Measurements from ENCODE around the gene CEACAM7.
"Not testable (repeated sequence)": the region's sequence is repeated elsewhere in the genome, so short reads cannot be mapped to it uniquely, and the experiment has no call there.

Gene CEACAM7

DNA sequence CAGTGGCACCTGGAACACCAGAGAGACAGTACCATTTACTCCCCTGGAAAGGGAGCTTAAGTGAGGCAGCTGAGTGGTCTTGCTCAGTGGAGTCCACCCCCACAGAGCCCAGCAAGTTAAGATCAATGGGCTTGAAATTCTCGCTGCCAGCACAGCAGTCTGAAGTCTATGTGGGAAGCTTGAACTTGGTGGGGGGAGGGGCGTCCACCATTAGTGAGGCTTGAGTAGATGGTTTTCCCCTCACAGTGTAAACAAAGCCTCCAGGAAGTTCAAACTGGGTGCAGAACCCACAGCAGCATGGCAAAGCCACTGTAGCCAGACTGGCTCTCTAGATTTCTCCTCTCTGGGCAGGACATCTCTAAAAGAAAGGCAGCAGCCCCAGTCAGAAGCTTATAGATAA is 30.9 kb downstream of the CEACAM7 start:
- H3K27ac ChIP-seq (ENCODE audit: low read depth, low read length): no peak overlapping the region
- H3K4me3 ChIP-seq (ENCODE audit: low read depth in 1 of 2, low read length in 2 of 2): no peak overlapping the region
- no peaks in the 10 kb centered on the region for H3K9me3 ChIP-seq (ENCODE audit: control insufficient read depth in 1 of 2, low read length in 2 of 2)
- no peaks in the 10 kb centered on the region for H3K36me3 ChIP-seq (ENCODE audit: control insufficient read depth in 1 of 2, insufficient read depth in 2 of 2, low read length in 2 of 2)
- no peaks in the 10 kb centered on the region for H3K4me1 ChIP-seq (ENCODE audit: control insufficient read depth in 1 of 2, insufficient read depth in 2 of 2, low read length in 2 of 2)
- peaks cover 7 to 11% of the 10 kb centered on the region in 2 donors for H3K27me3 ChIP-seq (ENCODE audit: control insufficient read depth in 1 of 2, insufficient read depth in 2 of 2, low read length in 2 of 2)
- H3K9ac ChIP-seq (ENCODE audit: low read depth in 1 of 2, low read length in 2 of 2): no peak overlapping the region

- not testable (repeated sequence) for H3K4me3 ChIP-seq (ENCODE audit: low read depth in 1 of 2, low read length in 2 of 2); H3K36me3 ChIP-seq (ENCODE audit: control insufficient read depth in 1 of 2, insufficient read depth in 2 of 2, low read length in 2 of 2); H3K9ac ChIP-seq (ENCODE audit: low read depth in 1 of 2, low read length in 2 of 2); H3K9me3 ChIP-seq (ENCODE audit: control insufficient read depth in 1 of 2, low read length in 2 of 2); H3K4me1 ChIP-seq (ENCODE audit: control insufficient read depth in 1 of 2, insufficient read depth in 2 of 2, low read length in 2 of 2); H3K27ac ChIP-seq (ENCODE audit: low read depth, low read length)
- peaks cover 10 to 11% of the 10 kb centered on the region in 2 donors for H3K27me3 ChIP-seq (ENCODE audit: control insufficient read depth in 1 of 2, insufficient read depth in 2 of 2, low read length in 2 of 2)
Measured at GRCh38 chr19:41656756-41657155, 31.3 kb downstream of the CEACAM7 start.

DNA sequence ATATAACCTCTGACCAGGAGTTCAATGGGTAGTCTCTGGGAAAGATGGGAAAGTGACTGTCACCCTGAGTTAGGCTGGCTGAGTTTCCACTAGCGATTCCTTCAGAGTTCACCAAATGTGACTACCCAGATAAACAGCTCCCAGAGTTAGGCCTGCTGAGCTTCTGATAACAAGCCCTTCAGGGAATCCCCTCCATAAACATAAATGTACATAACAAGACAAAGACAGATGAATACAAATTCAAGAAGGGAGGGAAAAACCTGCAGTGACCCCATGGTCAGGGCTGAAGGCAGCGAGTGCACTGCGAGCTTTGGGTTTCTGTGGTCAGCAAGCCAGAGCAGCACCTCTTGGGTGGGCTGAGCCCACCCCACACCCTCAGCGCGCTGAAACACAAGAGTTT is 35.8 kb downstream of the CEACAM7 start:
- H3K9me3 ChIP-seq (ENCODE audit: control insufficient read depth in 1 of 2, low read length in 2 of 2): no peaks in the 10 kb centered on the region
- peaks cover 11 to 19% of the 10 kb centered on the region in 2 donors for H3K27me3 ChIP-seq (ENCODE audit: control insufficient read depth in 1 of 2, insufficient read depth in 2 of 2, low read length in 2 of 2)
- no peaks in the 10 kb centered on the region for H3K36me3 ChIP-seq (ENCODE audit: control insufficient read depth in 1 of 2, insufficient read depth in 2 of 2, low read length in 2 of 2)
- peaks cover 3 to 23% of the 10 kb centered on the region in 2 donors for H3K4me1 ChIP-seq (ENCODE audit: control insufficient read depth in 1 of 2, insufficient read depth in 2 of 2, low read length in 2 of 2)
- H3K4me3 ChIP-seq (ENCODE audit: low read depth in 1 of 2, low read length in 2 of 2): no peak overlapping the region
- H3K27ac ChIP-seq (ENCODE audit: low read depth, low read length): no peak overlapping the region
- H3K9ac ChIP-seq (ENCODE audit: low read depth in 1 of 2, low read length in 2 of 2): no peak overlapping the region

GRCh38 chr19:41649827-41650226 is 38.2 kb downstream of the CEACAM7 start:
- Histone ChIP-seq H3K27me3 (ENCODE audit: control insufficient read depth in 1 of 2, insufficient read depth in 2 of 2, low read length in 2 of 2) (peaks cover 7 to 19% of the 10 kb centered on the region in 2 donors), H3K9ac (ENCODE audit: low read depth in 1 of 2, low read length in 2 of 2) (no peak overlapping the region), H3K9me3 (ENCODE audit: control insufficient read depth in 1 of 2, low read length in 2 of 2) (no peaks in the 10 kb centered on the region), H3K4me3 (ENCODE audit: low read depth in 1 of 2, low read length in 2 of 2) (no peak overlapping the region), H3K4me1 (ENCODE audit: control insufficient read depth in 1 of 2, insufficient read depth in 2 of 2, low read length in 2 of 2) (peaks cover 3 to 23% of the 10 kb centered on the region in 2 donors), H3K27ac (ENCODE audit: low read depth, low read length) (no peak overlapping the region), H3K36me3 (ENCODE audit: control insufficient read depth in 1 of 2, insufficient read depth in 2 of 2, low read length in 2 of 2) (no peaks in the 10 kb centered on the region)

- no peak overlapping the region for H3K9ac ChIP-seq (ENCODE audit: low read depth in 1 of 2, low read length in 2 of 2)
Measured at GRCh38 chr19:41646589-41647204, 41.4 kb downstream of the CEACAM7 start.

DNA sequence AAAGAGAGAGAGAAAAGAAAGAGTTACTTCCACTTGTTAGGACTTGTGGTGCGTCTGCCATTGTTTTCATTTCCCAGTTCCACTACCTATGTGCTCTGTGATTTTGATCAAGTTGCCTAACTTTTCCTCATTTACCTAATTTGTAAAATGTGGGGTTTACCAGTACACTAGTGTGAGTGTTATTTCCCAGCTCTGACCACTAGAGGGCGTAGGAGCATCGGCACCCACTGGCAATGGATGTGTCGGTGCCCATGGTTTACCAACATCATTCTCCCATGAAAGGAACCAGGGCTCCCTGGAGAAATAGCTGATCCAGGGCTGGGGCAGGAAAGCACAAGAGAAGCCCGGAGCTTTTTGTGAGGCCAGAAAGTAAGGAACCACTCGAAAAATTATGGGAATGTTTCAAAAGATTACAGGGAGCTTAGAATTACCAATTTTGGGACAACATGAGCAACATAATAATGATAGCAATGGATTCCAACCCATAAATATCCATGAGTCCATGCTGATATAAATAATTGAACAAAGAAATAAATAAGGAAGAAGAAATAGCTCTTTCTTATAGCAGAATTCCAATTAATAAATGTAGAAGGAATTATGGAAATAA is 46.1 kb downstream of the CEACAM7 start:
- Histone ChIP-seq H3K9me3 (ENCODE audit: control insufficient read depth in 1 of 2, low read length in 2 of 2) (no peaks in the 10 kb centered on the region), H3K4me3 (ENCODE audit: low read depth in 1 of 2, low read length in 2 of 2) (no peak overlapping the region), H3K4me1 (ENCODE audit: control insufficient read depth in 1 of 2, insufficient read depth in 2 of 2, low read length in 2 of 2) (no peaks in the 10 kb centered on the region), H3K27ac (ENCODE audit: low read depth, low read length) (no peak overlapping the region), H3K9ac (ENCODE audit: low read depth in 1 of 2, low read length in 2 of 2) (no peak overlapping the region), H3K36me3 (ENCODE audit: control insufficient read depth in 1 of 2, insufficient read depth in 2 of 2, low read length in 2 of 2) (no peaks in the 10 kb centered on the region), H3K27me3 (ENCODE audit: control insufficient read depth in 1 of 2, insufficient read depth in 2 of 2, low read length in 2 of 2) (peaks cover 0 to 6% of the 10 kb centered on the region in 2 donors)

More at GRCh38 chr19:41646589-41647204, 41.4 kb downstream of the CEACAM7 start:
- H3K4me1 ChIP-seq (ENCODE audit: control insufficient read depth in 1 of 2, insufficient read depth in 2 of 2, low read length in 2 of 2): peaks cover 3 to 23% of the 10 kb centered on the region in 2 donors
- H3K9me3 ChIP-seq (ENCODE audit: control insufficient read depth in 1 of 2, low read length in 2 of 2): no peaks in the 10 kb centered on the region
- no peak overlapping the region for H3K27ac ChIP-seq (ENCODE audit: low read depth, low read length)
- H3K4me3 ChIP-seq (ENCODE audit: low read depth in 1 of 2, low read length in 2 of 2): no peak overlapping the region
- H3K36me3 ChIP-seq (ENCODE audit: control insufficient read depth in 1 of 2, insufficient read depth in 2 of 2, low read length in 2 of 2): no peaks in the 10 kb centered on the region
- H3K27me3 ChIP-seq (ENCODE audit: control insufficient read depth in 1 of 2, insufficient read depth in 2 of 2, low read length in 2 of 2): peaks cover 0 to 8% of the 10 kb centered on the region in 2 donors

GRCh38 chr19:41638641-41639081 is 49.4 kb downstream of the CEACAM7 start:
- Histone ChIP-seq H3K4me1 (ENCODE audit: control insufficient read depth in 1 of 2, insufficient read depth in 2 of 2, low read length in 2 of 2) (no peaks in the 10 kb centered on the region), H3K36me3 (ENCODE audit: control insufficient read depth in 1 of 2, insufficient read depth in 2 of 2, low read length in 2 of 2) (no peaks in the 10 kb centered on the region), H3K9ac (ENCODE audit: low read depth in 1 of 2, low read length in 2 of 2) (no peak overlapping the region), H3K27ac (ENCODE audit: low read depth, low read length) (no peak overlapping the region), H3K4me3 (ENCODE audit: low read depth in 1 of 2, low read length in 2 of 2) (no peak overlapping the region), H3K27me3 (ENCODE audit: control insufficient read depth in 1 of 2, insufficient read depth in 2 of 2, low read length in 2 of 2) (peaks cover 0 to 6% of the 10 kb centered on the region in 2 donors), H3K9me3 (ENCODE audit: control insufficient read depth in 1 of 2, low read length in 2 of 2) (no peaks in the 10 kb centered on the region)

GRCh38 chr19:41637484-41637883 is 50.6 kb downstream of the CEACAM7 start:
- H3K9ac ChIP-seq (ENCODE audit: low read depth in 1 of 2, low read length in 2 of 2): no peak overlapping the region
- no peaks in the 10 kb centered on the region for H3K4me1 ChIP-seq (ENCODE audit: control insufficient read depth in 1 of 2, insufficient read depth in 2 of 2, low read length in 2 of 2)
- no peaks in the 10 kb centered on the region for H3K9me3 ChIP-seq (ENCODE audit: control insufficient read depth in 1 of 2, low read length in 2 of 2)
- no peaks in the 10 kb centered on the region for H3K36me3 ChIP-seq (ENCODE audit: control insufficient read depth in 1 of 2, insufficient read depth in 2 of 2, low read length in 2 of 2)
- no peak overlapping the region for H3K4me3 ChIP-seq (ENCODE audit: low read depth in 1 of 2, low read length in 2 of 2)
- peaks cover 0 to 6% of the 10 kb centered on the region in 2 donors for H3K27me3 ChIP-seq (ENCODE audit: control insufficient read depth in 1 of 2, insufficient read depth in 2 of 2, low read length in 2 of 2)
- no peak overlapping the region for H3K27ac ChIP-seq (ENCODE audit: low read depth, low read length)

DNA sequence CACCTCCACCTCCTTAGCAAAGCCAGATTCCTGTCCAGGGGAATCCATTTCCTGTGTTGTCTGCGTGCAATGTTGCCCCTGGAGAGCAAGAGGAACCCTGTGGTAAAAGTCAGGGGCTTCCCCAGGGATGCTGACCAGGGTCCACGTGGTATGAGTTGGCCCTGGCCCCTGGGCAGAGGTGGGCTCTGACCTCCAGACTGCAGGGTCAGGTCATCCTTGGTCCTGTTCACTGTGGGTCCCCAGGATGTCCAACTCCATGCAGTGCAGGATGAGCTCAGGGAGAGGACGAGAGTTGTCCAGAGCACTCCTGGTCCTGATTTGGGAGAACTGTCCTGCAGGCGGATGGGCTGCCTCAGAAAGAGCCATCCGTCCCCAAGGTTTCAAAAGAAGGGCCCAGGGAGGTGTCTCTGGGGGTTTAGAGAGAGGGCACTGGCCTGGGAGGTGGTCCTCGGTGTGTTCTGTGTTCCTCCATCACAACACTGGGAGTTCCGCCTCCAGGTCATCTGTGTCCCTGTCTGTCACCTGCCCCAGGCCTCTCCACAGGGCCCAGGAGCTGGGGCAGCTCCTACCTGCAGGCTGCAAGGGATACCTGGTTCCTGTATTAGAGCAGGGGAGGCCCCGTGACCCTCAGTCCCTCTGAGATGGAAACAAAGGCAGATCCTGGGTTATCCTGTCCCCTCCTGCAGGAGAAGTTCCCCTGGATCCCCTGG is 59.9 kb downstream of the CEACAM7 start:
- Histone ChIP-seq H3K27ac (ENCODE audit: low read depth, low read length) (no peak overlapping the region), H3K9me3 (ENCODE audit: control insufficient read depth in 1 of 2, low read length in 2 of 2) (peaks cover 6 to 7% of the 10 kb centered on the region in 2 donors), H3K9ac (ENCODE audit: low read depth in 1 of 2, low read length in 2 of 2) (no peak overlapping the region), H3K27me3 (ENCODE audit: control insufficient read depth in 1 of 2, insufficient read depth in 2 of 2, low read length in 2 of 2) (peaks cover 7 to 17% of the 10 kb centered on the region in 2 donors), H3K4me1 (ENCODE audit: control insufficient read depth in 1 of 2, insufficient read depth in 2 of 2, low read length in 2 of 2) (no peaks in the 10 kb centered on the region), H3K4me3 (ENCODE audit: low read depth in 1 of 2, low read length in 2 of 2) (no peak overlapping the region), H3K36me3 (ENCODE audit: control insufficient read depth in 1 of 2, insufficient read depth in 2 of 2, low read length in 2 of 2) (no peaks in the 10 kb centered on the region)

DNA sequence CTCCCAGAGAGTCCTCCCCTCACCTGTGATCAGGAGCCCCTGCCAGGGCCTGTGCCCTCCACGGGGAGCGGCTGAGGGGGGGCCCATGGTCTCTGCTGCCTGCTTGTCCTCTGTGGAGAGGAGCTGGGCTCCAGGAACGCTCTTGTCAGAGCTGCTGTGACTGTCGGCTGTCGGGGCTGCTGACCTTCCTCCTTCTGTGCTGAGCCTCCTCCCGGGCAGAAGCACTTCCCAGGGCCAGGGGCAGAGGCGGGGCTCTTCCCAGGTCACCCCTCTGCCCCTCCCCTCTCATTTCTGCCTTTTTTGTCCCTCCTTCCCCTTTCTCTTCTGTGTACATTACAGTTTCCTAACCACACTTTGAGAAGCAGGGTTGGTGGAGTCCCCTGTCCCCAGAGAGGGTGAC is 61.2 kb downstream of the CEACAM7 start, which contains the start of gene CEACAM4:
TSS of gene CEACAM4 (minus strand) at position 198 of the 400 bp plus-strand sequence. CDS start at position 87, 111 bp downstream.
- Histone ChIP-seq H3K36me3 (ENCODE audit: control insufficient read depth in 1 of 2, insufficient read depth in 2 of 2, low read length in 2 of 2) (no peaks in the 10 kb centered on the region), H3K4me3 (ENCODE audit: low read depth in 1 of 2, low read length in 2 of 2) (peak within 1 kb of the TSS in 1 of 2 donors; percentile 7), H3K27me3 (ENCODE audit: control insufficient read depth in 1 of 2, insufficient read depth in 2 of 2, low read length in 2 of 2) (peaks cover 7 to 17% of the 10 kb centered on the region in 2 donors), H3K27ac (ENCODE audit: low read depth, low read length) (no peak within 1 kb of the TSS), H3K4me1 (ENCODE audit: control insufficient read depth in 1 of 2, insufficient read depth in 2 of 2, low read length in 2 of 2) (no peaks in the 10 kb centered on the region), H3K9me3 (ENCODE audit: control insufficient read depth in 1 of 2, low read length in 2 of 2) (peaks cover 6 to 7% of the 10 kb centered on the region in 2 donors), H3K9ac (ENCODE audit: low read depth in 1 of 2, low read length in 2 of 2) (no peak within 1 kb of the TSS)

Measured in duodenal mucosa (tissue), 2 donors.